LNCaP clone FGC (cell line): ENCODE measurements around the gene CCDC159.

Experiments
- DNase-seq: peaks from one replicate; pipeline ENCODE4 v3.0.0-alpha.2; 2011; ENCODE audit warnings: low read depth
- H3K4me3 ChIP-seq: 2 replicates; pipeline ENCODE4 v1.5.1; 2011; ENCODE audit warnings: mild to moderate bottlenecking, low read depth, low read length, control low read depth
- CTCF ChIP-seq: IDR thresholded peaks from 2 replicates; pipeline ENCODE4 v1.5.1; 2012; ENCODE audit warnings: mild to moderate bottlenecking; ENCODE audit not compliant: control insufficient read depth, insufficient read depth; ENCODE audit errors: extremely low read depth

The CCDC159 gene

DNA sequence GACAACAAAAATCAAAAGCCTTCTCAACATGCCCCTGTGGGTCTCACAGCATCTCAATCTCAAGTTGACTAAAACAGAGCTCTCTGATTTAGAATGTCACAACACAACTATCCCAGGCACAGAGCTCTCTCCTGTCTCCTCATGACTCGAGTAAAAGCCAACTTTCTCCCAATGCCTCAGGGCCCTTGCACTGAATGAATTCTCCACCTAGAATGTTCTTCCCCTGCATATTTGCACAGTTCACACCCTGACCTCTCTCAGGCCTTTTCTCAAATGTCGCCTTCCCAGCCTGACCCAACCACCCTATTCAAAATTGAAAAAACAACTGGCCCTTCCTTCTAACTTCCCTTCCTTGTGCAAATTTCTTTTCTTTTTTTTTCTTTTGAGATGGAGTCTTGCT is 24.4 kb downstream of the CCDC159 start:
- DNase-seq, result no peak
- TF ChIP-seq CTCF, result no peak
- no peak overlapping the region for H3K4me3 ChIP-seq

GRCh38 chr19:11373166-11373884 is 27.0 kb downstream of the CCDC159 start:
- DNase-seq, result no peak
- peak overlapping the region; percentile 65 for H3K4me3 ChIP-seq
- TF ChIP-seq CTCF, result no peak

DNA sequence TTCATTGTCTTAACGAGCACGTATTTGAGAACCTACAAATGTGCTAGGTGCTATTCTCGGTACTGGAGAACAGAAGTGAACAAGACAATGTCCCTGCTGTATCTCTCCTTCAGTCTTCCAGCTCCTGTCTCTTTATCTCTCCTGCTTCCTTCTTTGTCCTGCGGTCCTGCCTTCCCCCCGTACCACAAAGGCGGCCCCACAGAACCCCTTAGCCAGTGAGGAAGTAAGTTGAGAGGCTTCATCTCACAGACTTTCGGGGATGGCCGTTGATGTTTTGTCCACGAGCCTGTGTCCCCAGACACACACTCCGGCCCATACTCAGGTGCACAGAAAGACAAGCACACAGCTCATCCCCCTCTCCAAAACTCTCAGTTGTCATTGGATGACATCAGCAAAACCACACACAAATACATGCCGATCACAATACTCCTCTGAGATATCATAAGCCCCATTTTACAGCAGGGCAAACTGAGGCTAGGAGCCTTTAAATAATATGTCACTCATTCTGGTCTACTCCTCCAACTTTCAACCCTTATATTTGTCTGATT is 27.6 kb downstream of the CCDC159 start:
- DNase-seq, result no peak
- peak overlapping the region; percentile 65 for H3K4me3 ChIP-seq
- no peak for TF ChIP-seq CTCF

DNA sequence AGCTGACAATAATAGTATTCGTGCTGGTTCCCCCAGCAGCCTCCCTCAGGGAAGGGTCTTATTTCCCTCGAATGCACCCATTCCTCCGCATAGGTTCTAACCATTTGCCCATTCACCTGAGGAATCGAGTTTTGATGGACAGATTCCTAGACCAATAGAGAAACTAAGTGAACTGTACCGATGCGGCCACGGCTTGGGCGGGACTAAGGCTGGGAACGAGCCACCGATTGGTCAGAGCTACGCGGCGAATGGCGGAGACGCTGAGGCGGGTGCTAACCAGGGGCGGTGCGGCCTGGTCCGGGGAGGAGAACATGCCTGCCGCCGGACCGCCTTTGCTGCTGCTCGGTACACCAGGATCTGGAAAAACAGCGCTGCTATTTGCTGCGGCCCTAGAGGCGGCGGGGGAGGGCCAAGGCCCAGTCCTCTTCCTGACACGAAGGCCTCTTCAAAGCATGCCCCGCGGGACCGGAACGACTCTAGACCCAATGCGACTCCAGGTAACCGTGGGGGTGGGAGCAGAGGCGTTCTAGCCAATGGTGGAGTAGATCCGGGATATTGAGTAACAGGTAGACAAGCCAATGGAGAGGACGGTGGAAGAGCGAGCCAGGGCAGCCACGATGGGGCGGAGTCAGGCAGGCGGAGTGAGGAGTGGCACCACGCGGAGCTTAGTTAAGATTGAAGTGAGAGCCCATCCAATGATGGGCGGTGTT is 28.3 kb downstream of the CCDC159 start, which contains the start of gene SWSAP1:
TSS of gene SWSAP1 (plus strand) at position 234 of the 710 bp plus-strand sequence. CDS start at position 249, 15 bp downstream.
- peak; percentile 99 for DNase-seq
- peak within 1 kb of the TSS; percentile 65 for H3K4me3 ChIP-seq
- no peak for TF ChIP-seq CTCF

DNA sequence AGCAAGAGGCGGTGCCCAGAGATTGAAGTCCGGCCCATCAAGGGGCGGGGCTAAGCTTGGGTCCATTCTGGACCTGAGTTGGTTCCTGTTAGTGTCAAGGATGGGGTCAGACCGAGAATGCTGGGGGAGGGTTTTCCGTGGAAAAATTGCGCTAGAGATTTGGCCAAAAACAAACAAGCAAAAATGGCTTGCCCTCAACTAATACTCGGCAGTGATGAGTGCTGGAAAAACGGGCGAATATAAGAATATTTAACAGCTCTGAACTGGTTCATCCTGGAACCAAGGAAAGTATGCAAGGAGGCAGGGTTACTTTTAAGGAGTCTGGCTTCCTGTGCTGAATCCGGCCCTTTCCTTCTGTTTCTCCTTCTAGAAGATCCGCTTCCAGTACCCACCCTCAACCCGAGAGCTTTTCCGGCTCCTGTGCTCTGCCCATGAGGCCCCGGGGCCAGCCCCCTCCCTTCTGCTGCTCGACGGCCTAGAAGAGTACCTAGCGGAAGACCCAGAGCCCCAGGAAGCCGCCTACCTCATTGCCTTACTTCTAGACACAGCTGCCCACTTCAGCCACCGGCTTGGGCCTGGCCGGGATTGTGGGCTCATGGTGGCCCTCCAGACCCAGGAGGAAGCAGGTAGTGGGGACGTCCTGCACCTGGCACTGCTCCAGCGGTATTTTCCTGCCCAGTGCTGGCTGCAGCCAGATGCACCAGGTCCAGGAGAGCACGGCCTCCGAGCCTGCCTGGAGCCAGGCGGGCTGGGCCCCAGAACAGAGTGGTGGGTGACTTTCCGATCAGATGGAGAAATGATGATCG is 29.0 kb downstream of the CCDC159 start:
- H3K4me3 ChIP-seq, result peak overlapping the region; percentile 65
- no peak for DNase-seq
- no peak for TF ChIP-seq CTCF

DNA sequence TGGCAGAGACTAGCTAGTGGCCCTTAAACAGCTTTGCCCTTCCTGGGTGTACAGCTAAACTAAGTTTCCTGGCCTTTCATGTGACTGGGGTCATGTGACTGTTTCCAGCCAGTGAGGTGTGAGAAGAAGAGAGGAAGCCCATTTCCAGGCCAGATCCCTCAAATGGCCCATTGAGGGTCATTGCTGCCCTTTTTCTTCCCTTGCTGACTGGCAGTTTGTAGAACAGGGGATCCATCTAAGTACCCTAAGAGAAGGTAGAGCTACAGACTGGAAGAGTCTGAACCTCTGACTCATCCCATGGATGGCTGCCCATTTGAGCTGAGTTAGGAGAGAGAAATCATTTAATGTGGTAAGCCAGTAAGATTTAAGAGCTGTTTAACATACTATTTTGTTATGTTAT is 30.9 kb downstream of the CCDC159 start:
- no peak for TF ChIP-seq CTCF
- no peak for DNase-seq
- H3K4me3 ChIP-seq, result no peak overlapping the region
